Subcutaneous abdominal adipose tissue (tissue), 5 donors: ENCODE results near the gene NAA40.

Experiments
- H3K27ac ChIP-seq: one replicate; pipeline ENCODE4 v1.7.0; 2013; ENCODE audit warnings: low read depth, mild to moderate bottlenecking, inconsistent platforms, low read length, moderate library complexity
- H3K27me3 ChIP-seq, 5 donors: one replicate each; pipeline ENCODE4 v1.7.0; 2013; ENCODE audit warnings: low read length in 5 of 5, inconsistent platforms in 1 of 5; ENCODE audit not compliant: control insufficient read depth in 5 of 5, insufficient read depth in 4 of 5
- H3K36me3 ChIP-seq, 5 donors: one replicate each; pipeline ENCODE4 v1.7.0; 2013; ENCODE audit warnings: low read length in 5 of 5; ENCODE audit not compliant: control insufficient read depth in 5 of 5, insufficient read depth in 5 of 5
- H3K4me1 ChIP-seq, 5 donors: one replicate each; pipeline ENCODE4 v1.7.0; 2013; ENCODE audit warnings: low read length in 5 of 5, mild to moderate bottlenecking in 3 of 5, moderate library complexity in 1 of 5; ENCODE audit not compliant: control insufficient read depth in 5 of 5, insufficient read depth in 5 of 5
- H3K4me3 ChIP-seq, 5 donors: one replicate each; pipeline ENCODE4 v1.7.0; 2013; ENCODE audit warnings: low read length in 5 of 5, low read depth in 1 of 5
- H3K9ac ChIP-seq, 5 donors: one replicate each; pipeline ENCODE4 v1.7.0; 2013; ENCODE audit warnings: low read length in 5 of 5, mild to moderate bottlenecking in 4 of 5, moderate library complexity in 3 of 5
- H3K9me3 ChIP-seq, 5 donors: one replicate each; pipeline ENCODE4 v1.7.0; 2013; ENCODE audit warnings: low read length in 5 of 5; ENCODE audit not compliant: control insufficient read depth in 5 of 5
- donor health status: healthy.
- donor health status: healthy.
- donor health status: healthy.
- donor health status: healthy.
- donor health status: healthy.

Gene NAA40

GRCh38 chr11:64004590-64004984, 65.8 kb downstream of the NAA40 start:
- no peak overlapping the region for H3K27ac ChIP-seq
- peaks cover 0 to 57% (median 46%) of the 10 kb centered on the region in 5 donors for H3K4me1 ChIP-seq
- no peak overlapping the region for H3K4me3 ChIP-seq
- peaks cover 0 to 4% (median 0%) of the 10 kb centered on the region in 5 donors for H3K27me3 ChIP-seq
- no peaks in the 10 kb centered on the region for H3K9me3 ChIP-seq
- no peak overlapping the region for H3K9ac ChIP-seq
- no peaks in the 10 kb centered on the region for H3K36me3 ChIP-seq

DNA sequence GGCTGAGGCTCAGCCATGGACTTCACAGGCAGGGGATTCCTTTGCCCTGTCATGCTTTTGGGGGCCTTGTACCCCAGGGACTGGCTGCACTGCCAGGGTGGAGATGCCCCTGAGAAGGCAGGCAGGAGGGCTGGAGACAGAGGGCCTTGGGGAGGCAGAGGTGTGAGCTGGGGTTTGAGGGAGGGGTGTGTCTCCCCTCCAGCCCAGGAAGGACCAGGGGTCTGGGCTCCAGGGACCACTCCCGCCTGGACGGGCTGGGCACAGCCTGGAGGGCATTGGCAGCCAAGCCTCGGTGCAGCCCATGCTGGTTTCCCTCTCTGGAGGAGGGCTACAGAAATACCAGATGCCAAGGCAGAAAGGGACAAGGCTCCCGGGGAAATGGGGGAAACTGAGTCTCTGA, 66.9 kb downstream of the NAA40 start:
- Histone ChIP-seq H3K9ac (no peak overlapping the region), H3K9me3 (no peaks in the 10 kb centered on the region), H3K4me1 (peaks cover 0 to 47% (median 38%) of the 10 kb centered on the region in 5 donors), H3K4me3 (no peak overlapping the region), H3K36me3 (no peaks in the 10 kb centered on the region), H3K27me3 (peaks cover 0 to 4% (median 0%) of the 10 kb centered on the region in 5 donors), H3K27ac (no peak overlapping the region)

- H3K27me3 ChIP-seq: peaks cover 0 to 4% (median 0%) of the 10 kb centered on the region in 5 donors
- peaks cover 0 to 40% (median 31%) of the 10 kb centered on the region in 5 donors for H3K4me1 ChIP-seq
- H3K4me3 ChIP-seq: no peak overlapping the region
- no peaks in the 10 kb centered on the region for H3K36me3 ChIP-seq
- no peaks in the 10 kb centered on the region for H3K9me3 ChIP-seq
- H3K9ac ChIP-seq: no peak overlapping the region
- H3K27ac ChIP-seq: no peak overlapping the region
Measured at GRCh38 chr11:64006398-64006797, 67.6 kb downstream of the NAA40 start.
